Measurements from ENCODE around the gene MCM6. TPM values are rescaled to one million over a fixed set of nuclear protein-coding genes. Genes with fewer than 3 reads are reported as not detected.

MCM6 gene
- total and polyA plus RNA-seq, 4 donors, result 6.8 to 15.6 (median 11.2) TPM

DNA sequence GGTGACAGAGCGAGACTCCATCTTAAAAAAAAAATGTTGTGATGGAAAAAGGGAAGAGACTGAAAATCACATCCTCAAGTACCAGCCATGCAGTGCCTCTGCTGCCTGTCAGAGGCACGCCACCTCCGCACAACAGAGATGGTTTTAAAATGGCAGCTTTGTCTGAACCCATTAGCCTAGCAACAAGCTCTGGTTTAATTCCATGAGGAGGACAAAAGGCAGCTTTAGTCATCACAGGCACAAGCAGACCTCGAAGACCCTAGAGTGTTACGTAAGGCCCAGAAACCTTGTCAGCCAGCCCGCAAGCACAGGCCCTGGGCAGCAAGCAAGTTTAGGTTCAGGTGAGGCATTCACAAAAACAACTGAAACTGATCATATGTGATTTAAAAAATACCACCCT lies 49.7 kb downstream of the MCM6 start:
- 87 to 90% methylated on average over 6 of the region's 6 CpGs for WGBS, 2 donors
- H3K4me1 ChIP-seq (ENCODE audit: control insufficient read depth in 5 of 5, insufficient read depth in 5 of 5, low read length in 5 of 5), result peaks cover 0 to 8% (median 0%) of the 10 kb centered on the region in 5 donors
- H3K4me3 ChIP-seq, result no peak overlapping the region
- H3K9ac ChIP-seq (ENCODE audit: insufficient read depth in 1 of 2, low read length in 2 of 2), result no peak overlapping the region
- H3K36me3 ChIP-seq (ENCODE audit: control insufficient read depth in 4 of 4, insufficient read depth in 4 of 4, low read length in 4 of 4), result no peaks in the 10 kb centered on the region
- ATAC-seq (ENCODE audit: insufficient read depth, low FRiP score), result no peak
- no peak for DNase-seq
- no peak overlapping the region for H3K27ac ChIP-seq (ENCODE audit: low read depth in 1 of 2, low read length in 1 of 2)
- H3K9me3 ChIP-seq (ENCODE audit: control insufficient read depth in 4 of 4, insufficient read depth in 3 of 4, low read length in 3 of 4), result peaks cover 0 to 3% (median 0%) of the 10 kb centered on the region in 4 donors
- no peaks in the 10 kb centered on the region for H3K27me3 ChIP-seq (ENCODE audit: control insufficient read depth in 3 of 3, insufficient read depth in 3 of 3, low read length in 2 of 3)
- TF ChIP-seq, protein P1, sequence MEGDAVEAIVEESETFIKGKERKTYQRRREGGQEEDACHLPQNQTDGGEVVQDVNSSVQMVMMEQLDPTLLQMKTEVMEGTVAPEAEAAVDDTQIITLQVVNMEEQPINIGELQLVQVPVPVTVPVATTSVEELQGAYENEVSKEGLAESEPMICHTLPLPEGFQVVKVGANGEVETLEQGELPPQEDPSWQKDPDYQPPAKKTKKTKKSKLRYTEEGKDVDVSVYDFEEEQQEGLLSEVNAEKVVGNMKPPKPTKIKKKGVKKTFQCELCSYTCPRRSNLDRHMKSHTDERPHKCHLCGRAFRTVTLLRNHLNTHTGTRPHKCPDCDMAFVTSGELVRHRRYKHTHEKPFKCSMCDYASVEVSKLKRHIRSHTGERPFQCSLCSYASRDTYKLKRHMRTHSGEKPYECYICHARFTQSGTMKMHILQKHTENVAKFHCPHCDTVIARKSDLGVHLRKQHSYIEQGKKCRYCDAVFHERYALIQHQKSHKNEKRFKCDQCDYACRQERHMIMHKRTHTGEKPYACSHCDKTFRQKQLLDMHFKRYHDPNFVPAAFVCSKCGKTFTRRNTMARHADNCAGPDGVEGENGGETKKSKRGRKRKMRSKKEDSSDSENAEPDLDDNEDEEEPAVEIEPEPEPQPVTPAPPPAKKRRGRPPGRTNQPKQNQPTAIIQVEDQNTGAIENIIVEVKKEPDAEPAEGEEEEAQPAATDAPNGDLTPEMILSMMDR (IDR thresholded peaks at IDR 0.05; ENCODE audit: control extremely low read depth, extremely low read depth), result no peak

DNA sequence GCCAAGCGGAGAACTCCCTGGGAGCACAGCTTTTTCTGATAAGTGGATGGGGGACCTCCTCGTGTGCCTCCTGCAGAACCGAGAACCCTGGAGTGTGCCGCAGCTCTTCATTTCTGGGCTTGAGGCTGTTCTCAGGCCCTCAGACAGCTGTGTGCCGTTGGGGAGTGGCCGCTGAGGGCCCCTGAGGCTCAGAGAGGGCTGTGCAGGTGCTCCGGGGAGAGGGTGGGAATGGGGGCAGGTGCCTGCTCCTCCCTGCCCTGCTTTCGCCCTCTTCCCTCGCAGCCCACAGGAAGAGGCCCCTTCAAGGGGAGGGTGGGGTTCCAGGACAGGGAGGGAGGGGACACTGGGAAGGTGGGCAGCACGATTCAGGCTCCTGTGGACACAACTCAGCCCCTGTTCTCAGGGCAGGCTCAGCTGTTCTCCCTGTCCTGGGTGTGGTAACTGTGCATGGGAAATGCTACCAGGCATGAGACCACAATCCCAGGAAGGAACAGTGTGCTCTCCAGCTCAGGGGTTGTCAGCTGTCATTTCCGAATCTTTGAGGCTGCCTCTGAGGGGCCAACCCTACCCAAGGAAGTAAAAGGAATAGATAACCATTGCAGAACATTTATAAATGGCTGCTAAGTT lies 50.6 kb downstream of the MCM6 start:
- Histone ChIP-seq H3K27me3 (ENCODE audit: control insufficient read depth in 3 of 3, insufficient read depth in 3 of 3, low read length in 2 of 3) (no peaks in the 10 kb centered on the region), H3K9ac (ENCODE audit: insufficient read depth in 1 of 2, low read length in 2 of 2) (no peak overlapping the region), H3K4me1 (ENCODE audit: control insufficient read depth in 5 of 5, insufficient read depth in 5 of 5, low read length in 5 of 5) (peaks cover 0 to 8% (median 0%) of the 10 kb centered on the region in 5 donors), H3K36me3 (ENCODE audit: control insufficient read depth in 4 of 4, insufficient read depth in 4 of 4, low read length in 4 of 4) (no peaks in the 10 kb centered on the region), H3K9me3 (ENCODE audit: control insufficient read depth in 4 of 4, insufficient read depth in 3 of 4, low read length in 3 of 4) (peaks cover 0 to 3% (median 0%) of the 10 kb centered on the region in 4 donors), H3K27ac (ENCODE audit: low read depth in 1 of 2, low read length in 1 of 2) (no peak overlapping the region), H3K4me3 (no peak overlapping the region)
- DNase-seq (peak in 1 of 3 donors; percentile 23), ATAC-seq (ENCODE audit: insufficient read depth, low FRiP score) (no peak)
- WGBS, 2 donors, result 30 to 36% methylated on average over 11 of the region's 11 CpGs
- TF ChIP-seq, protein P1 (IDR thresholded peaks at IDR 0.05; ENCODE audit: control extremely low read depth, extremely low read depth), result no peak

DNA sequence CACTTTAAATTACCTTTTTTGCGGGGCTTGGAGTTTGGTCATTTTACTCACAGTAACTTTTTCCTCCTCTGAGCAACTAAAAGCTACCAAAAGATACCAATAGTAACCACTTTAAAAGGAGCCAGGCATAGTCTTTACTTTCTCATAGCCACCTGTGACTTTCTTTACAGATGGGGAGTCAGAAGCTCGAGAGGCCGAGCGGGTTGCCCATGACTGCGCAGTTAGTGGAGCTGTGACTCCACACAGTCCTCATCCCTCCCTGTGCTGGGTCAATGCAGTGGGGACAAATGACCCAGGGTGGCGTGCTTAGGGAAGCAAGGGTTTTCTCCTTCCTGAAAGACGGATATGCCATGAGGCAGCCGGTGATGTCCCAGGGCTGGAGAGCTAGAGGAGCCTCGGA lies 51.1 kb downstream of the MCM6 start:
- TF ChIP-seq, protein P1 (IDR thresholded peaks at IDR 0.05; ENCODE audit: control extremely low read depth, extremely low read depth), result no peak
- H3K9me3 ChIP-seq (ENCODE audit: control insufficient read depth in 4 of 4, insufficient read depth in 3 of 4, low read length in 3 of 4), result peaks cover 0 to 3% (median 0%) of the 10 kb centered on the region in 4 donors
- H3K4me3 ChIP-seq, result no peak overlapping the region
- DNase-seq (no peak), ATAC-seq (ENCODE audit: insufficient read depth, low FRiP score) (no peak)
- H3K4me1 ChIP-seq (ENCODE audit: control insufficient read depth in 5 of 5, insufficient read depth in 5 of 5, low read length in 5 of 5), result peaks cover 0 to 8% (median 0%) of the 10 kb centered on the region in 5 donors
- no peaks in the 10 kb centered on the region for H3K36me3 ChIP-seq (ENCODE audit: control insufficient read depth in 4 of 4, insufficient read depth in 4 of 4, low read length in 4 of 4)
- H3K9ac ChIP-seq (ENCODE audit: insufficient read depth in 1 of 2, low read length in 2 of 2), result no peak overlapping the region
- no peaks in the 10 kb centered on the region for H3K27me3 ChIP-seq (ENCODE audit: control insufficient read depth in 3 of 3, insufficient read depth in 3 of 3, low read length in 2 of 3)
- 82 to 88% methylated on average over 9 of the region's 9 CpGs for WGBS, 2 donors
- no peak overlapping the region for H3K27ac ChIP-seq (ENCODE audit: low read depth in 1 of 2, low read length in 1 of 2)

DNA sequence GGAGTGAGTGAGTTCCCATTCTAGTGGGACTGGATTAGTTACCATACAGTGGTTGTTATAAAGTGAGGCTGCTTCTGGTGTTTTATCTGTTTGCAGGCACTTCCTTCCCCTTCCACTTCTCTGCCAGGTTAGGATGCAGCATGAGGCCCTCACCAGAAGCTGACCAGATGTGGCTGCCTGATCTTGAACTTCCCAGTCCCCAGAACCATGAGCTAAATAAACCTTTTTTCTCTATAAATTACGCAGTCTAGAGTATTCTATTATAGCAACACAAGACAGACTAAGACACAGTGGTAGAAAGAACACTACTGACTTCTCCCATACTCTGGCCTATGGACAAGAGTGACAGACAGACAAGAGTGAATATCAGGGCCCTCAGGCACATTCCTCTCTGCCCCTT lies 53.4 kb downstream of the MCM6 start:
- 95 to 97% methylated on average over 1 of the region's 1 CpG for WGBS, 2 donors
- peaks cover 0 to 8% (median 0%) of the 10 kb centered on the region in 5 donors for H3K4me1 ChIP-seq (ENCODE audit: control insufficient read depth in 5 of 5, insufficient read depth in 5 of 5, low read length in 5 of 5)
- no peak overlapping the region for H3K9ac ChIP-seq (ENCODE audit: insufficient read depth in 1 of 2, low read length in 2 of 2)
- H3K36me3 ChIP-seq (ENCODE audit: control insufficient read depth in 4 of 4, insufficient read depth in 4 of 4, low read length in 4 of 4), result no peaks in the 10 kb centered on the region
- ATAC-seq (ENCODE audit: insufficient read depth, low FRiP score), result no peak
- peaks cover 0 to 3% (median 0%) of the 10 kb centered on the region in 4 donors for H3K9me3 ChIP-seq (ENCODE audit: control insufficient read depth in 4 of 4, insufficient read depth in 3 of 4, low read length in 3 of 4)
- no peak for DNase-seq
- no peak overlapping the region for H3K27ac ChIP-seq (ENCODE audit: low read depth in 1 of 2, low read length in 1 of 2)
- no peaks in the 10 kb centered on the region for H3K27me3 ChIP-seq (ENCODE audit: control insufficient read depth in 3 of 3, insufficient read depth in 3 of 3, low read length in 2 of 3)
- TF ChIP-seq, protein P1 (IDR thresholded peaks at IDR 0.05; ENCODE audit: control extremely low read depth, extremely low read depth), result no peak
- no peak overlapping the region for H3K4me3 ChIP-seq
